ENCODE data around the gene KCNJ16.

Gene KCNJ16

DNA sequence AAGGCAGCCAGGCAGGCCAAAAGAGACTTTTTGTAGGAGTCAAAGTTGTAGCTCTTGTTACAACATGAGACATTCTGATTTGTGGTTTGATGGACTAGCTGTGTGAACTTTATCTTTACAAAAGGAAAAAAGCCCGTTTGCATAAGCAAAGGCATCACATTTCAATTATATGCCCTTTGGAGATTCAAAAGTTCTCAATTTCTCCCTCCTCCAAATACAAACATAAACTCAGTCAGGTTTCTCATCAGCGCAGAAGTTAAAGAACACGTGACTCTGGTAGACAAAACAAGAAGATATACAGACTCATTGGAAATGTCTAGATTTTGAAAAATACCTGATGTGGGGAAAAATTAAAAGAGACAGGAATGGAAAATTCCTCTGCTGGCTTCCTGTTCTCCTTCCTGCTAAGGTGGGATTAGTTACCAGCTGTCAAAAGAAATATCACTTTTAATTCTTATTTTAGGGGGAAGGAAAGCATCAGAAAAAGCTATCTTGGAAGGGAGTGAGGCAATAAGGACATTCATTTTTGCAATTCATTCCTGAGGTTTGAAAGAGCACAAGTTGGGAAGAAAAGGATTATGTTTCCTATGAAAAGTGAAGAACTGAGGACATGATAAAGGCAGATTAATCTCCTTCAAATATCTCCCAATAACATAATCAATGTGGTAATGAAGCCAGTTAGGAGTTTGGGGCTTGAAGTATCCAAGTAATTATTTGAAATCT is 4.6 kb upstream of the KCNJ16 start:
- peak; percentile 87 for DNase-seq (ENCODE audit: low read depth)

DNA sequence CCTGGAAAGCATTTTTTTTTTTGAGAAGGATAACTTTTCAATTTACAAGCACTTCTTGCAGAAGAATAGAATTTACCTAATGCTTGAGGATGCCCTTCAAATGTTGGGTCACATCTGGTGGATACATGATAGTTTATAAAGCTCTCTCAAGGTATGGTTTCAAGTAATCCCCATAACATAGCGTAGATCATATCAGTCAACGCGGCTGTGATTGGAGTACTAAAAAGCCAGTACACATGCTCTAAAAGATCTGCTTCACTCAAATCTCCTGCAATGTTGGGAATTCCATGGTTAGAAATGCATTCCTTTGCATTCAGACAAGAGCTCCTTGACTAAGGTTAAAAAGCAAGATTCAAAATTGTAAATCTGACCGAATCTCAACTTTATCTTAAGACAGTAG is 3.9 kb upstream of the KCNJ16 start:
- peak; percentile 34 for DNase-seq (ENCODE audit: low read depth)

DNA sequence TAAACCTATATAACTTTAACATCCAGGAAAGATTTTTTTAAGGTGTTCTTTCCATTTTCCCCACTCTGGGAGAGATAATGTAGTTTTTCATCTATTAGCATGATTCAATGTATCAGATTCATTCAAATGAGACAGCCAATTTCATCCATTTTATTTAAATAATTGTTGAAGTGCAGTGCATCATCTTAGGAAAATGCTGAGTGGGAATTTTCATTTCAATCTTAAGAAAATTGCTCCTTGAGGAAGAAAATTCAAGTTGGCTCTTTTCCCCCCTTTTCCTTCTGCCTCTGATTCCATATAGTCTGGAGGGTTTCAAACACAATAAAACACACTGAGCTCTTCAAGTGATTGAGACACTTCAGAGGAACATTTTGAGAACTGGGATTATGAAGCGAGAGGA is 3.4 kb upstream of the KCNJ16 start:
- no peak for DNase-seq (ENCODE audit: low read depth)

- no peak for DNase-seq (ENCODE audit: low read depth)
Observed at GRCh38 chr17:70072546-70073309, 2.3 kb upstream of the KCNJ16 start.

DNA sequence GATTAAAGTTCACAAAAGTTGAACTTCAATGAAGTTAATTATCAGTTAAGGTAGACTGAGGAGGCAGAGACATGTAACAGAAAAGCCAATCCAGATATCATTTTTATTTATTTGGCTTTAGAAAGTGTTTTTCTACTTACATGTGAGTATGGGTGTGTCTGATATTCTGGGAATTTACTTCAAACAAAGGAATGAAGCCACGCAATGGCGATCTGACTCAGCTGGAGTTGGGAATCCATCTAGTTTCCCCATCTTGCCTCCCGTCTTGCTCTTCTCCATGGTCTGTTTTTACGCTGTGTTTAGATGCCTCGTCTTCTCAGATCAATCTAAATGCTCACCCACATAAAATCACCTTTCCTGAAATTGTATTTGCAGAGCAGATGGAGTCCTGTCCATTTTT is 1.7 kb upstream of the KCNJ16 start:
- DNase-seq (ENCODE audit: low read depth) = no peak

DNA sequence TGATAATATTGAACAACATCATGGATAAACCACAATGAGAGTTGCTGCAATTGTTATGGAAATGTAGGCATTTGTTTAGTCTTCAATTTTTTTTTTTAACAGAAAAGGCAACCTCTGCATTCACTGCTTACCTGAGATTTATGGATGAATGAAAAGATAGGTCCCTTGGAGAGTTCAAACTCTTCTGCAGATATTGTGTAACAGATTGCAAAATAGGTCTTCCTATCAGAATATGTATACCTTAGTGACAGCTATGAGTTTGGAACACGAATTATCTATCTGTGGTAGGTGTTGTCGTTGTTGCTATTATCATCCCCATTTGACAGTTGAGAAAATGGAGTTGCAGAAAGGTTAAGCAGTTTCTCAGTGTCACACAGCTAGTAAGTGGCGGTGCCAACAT is 1.2 kb upstream of the KCNJ16 start:
- no peak for DNase-seq (ENCODE audit: low read depth)

DNA sequence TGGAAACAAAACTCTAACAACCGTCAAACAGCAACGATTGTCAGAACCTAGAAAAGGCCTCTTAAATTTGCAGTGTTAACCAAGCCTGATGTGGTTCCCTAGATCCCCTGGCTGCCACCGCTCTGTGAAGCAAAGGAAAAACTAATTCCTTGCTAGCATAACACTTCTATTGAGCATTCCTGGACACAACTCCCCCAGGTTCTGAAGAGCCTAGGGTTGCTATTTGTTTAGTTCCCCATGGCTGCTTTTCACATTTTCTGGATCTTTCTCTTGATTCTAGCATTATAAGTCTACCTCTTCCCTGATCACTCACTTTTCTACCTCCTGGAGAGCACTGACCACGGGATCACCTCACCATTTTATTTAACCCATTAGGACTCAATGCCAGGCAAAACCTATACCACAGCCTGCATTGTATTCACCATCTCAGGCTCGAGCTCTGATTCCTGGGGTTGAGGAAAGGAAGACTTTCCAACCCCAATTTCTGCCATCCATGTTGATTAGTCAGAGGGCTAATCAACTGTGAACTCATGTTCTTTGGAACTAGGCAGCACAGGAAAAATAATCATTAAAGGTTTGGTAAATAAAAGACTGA is 692 bp upstream of the KCNJ16 start:
- DNase-seq (ENCODE audit: low read depth) = no peak

- peak; percentile 62 for DNase-seq (ENCODE audit: low read depth)
Observed at GRCh38 chr17:70076189-70076588, 1.2 kb downstream of the KCNJ16 start.

- no peak for DNase-seq (ENCODE audit: low read depth)
Observed at GRCh38 chr17:70076831-70077230, 1.8 kb downstream of the KCNJ16 start.

GRCh38 chr17:70078549-70078948 is 3.5 kb downstream of the KCNJ16 start:
- DNase-seq (ENCODE audit: low read depth) = no peak

DNA sequence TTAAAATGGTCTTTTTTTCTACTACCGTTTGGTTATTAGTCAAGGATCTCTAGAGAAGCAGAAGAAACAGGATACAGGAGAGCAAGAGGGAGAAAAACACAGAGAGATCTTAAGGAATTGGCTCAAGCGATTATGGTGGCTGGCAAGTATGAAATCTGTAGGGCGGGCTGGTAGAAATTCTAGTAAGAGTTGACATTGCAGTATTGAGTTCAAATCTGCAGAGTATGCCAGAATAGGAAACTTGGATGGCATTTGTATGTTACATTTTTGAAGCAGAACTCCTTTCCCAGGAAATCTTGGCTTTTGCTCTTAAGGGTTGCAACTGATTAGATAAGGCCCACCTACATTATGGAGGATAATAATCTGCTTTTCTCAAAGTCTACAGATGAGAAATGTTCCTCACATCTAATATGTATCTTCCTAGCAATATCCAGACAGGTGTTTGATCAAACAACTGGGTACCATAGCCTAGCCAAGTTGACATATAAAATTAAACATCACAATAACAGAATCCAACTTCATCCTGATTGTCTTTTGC is 4.0 kb downstream of the KCNJ16 start:
- DNase-seq (ENCODE audit: low read depth) = no peak

DNA sequence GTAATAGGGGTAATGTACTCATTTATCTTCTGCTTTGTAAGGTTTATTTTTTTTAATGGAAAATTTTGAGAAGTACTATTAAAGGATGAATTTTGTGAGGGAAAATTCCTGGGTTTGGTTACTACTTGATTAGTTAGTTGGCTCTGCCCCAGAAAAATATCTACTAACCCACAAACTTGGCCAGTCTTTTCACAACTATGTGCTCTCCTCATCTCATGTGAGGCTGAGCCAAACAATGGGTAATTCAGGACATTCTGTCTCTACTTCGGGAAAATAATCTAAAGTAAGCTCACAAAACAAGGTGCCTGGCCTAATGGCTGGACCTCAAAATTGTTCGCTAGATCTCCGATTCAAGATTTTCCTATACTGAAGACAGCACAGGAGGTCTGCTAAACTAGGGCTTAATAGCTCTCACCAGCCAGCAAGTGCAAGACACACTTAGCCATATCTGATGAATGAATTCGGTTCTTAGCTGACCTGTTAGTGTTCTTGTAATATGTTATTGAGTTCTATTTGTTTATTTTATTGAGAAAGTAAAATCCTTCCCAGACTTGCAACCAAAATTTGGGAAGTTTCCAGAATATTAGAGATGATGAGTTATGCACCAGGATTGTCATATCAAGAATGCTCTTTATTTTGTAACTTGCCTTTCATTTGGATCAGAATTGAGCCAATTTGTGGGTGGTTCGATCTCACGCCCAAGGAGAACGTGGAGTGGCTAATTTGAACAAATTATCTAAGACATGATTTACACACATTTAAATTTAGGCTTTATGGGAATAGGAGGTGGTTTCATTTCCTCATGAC is 5.7 kb downstream of the KCNJ16 start:
- DNase-seq (ENCODE audit: low read depth) = peak; percentile 89

DNA sequence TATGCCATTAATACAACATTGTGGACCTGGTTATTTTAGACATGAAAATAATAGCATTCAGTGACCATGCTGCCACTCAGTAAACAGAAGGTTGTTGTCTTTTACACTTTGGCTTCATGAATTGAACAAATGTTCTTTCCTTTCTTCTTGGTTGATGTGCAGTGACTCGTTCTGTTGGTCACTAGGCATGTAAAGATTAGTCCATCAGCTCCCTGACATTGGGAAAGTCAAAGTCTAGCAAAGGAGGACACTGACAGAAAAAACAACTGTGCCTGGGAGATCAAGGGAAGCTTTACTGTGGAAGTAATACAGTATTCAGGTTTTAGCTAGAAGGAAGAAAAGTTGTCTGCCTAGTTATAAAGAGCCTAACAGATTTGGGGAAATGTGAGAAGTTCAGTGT is 6.9 kb downstream of the KCNJ16 start:
- DNase-seq (ENCODE audit: low read depth) = no peak

- DNase-seq (ENCODE audit: low read depth) = peak; percentile 42
Observed at GRCh38 chr17:70084476-70084875, 9.5 kb downstream of the KCNJ16 start.

DNA sequence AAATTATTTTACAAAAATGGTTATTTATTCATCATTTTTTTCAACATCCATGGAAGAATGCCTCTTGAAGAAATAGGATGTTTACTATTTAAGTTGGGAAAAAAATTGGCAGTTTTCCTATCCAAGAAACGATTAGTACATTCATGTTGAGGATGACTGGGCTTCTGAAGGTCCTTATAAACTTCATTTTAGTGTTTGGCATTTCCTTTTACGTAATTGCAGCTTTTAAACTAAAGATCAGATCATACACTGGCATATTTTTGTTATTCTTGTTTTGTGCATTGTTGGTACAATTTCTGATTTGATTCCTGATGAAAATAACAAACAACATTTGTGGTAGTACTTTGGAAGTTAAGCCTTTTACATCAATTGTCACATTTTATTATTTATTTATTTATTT is 11.5 kb downstream of the KCNJ16 start:
- peak; percentile 68 for DNase-seq (ENCODE audit: low read depth)

GRCh38 chr17:70089513-70090148 is 14.6 kb downstream of the KCNJ16 start:
- DNase-seq (ENCODE audit: low read depth) = no peak

DNA sequence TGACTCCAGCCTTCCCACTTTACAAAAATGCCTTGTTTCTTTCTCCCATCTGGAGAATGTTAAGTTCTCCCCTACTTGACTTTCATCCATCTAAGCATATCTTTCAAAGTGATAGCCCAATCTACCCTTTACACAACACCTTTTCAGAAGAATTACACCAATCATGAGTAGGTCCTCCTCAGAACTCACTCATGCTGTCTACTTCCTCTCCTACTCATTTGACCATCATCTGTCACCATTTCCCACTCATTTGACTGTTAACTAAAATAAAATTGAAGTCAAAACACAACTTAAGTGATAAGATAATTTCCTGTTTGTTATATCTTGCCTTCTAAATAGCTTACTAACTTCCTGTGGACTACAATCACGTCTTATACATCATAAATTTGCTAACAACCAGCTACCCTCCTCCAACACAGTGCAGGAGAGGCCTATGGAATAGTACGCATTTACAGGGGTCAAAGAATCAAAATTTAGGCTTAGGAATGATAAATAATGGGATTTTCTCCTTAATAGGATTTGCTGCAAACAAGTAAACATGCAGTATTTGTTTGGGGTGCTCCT is 16.1 kb downstream of the KCNJ16 start:
- DNase-seq (ENCODE audit: low read depth) = no peak

DNA sequence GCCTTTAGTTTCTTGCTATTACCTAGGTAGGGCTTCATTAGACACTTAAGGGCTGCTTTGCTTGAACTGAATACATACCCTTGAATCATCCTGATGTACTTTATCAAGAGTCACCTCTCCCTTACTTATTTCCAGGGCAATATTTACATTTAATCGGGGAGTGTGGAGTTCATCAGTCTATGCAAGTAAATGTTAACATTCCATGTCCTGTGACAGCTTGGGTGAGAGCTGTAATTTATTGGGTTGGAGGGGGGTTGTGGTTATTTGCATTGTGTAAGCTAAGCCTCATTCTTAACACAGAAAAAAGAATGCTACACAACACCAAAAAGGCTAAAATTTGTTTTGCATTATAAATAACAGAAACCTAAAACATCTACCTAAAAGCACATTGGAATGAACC is 16.7 kb downstream of the KCNJ16 start:
- no peak for DNase-seq (ENCODE audit: low read depth)

DNA sequence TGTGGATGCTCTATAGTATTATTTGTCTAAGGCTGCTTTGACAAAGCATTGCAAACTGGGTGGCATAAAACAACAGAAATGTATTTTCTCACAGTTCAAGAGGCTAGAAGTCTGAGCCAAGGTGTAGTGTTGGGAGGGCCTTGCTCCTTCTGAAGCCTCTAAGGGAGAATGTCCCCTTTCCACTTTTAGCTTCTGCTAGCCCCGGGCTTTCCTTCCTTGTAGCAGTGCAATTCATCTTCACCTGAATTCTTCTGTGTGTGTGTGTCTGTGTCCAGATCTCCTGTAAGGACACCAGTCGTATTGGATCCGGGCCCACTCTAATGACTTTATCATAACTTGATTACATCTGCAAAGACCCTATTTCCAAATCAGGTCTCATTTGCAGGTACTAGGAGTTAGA is 18.1 kb downstream of the KCNJ16 start:
- no peak for DNase-seq (ENCODE audit: low read depth)

DNA sequence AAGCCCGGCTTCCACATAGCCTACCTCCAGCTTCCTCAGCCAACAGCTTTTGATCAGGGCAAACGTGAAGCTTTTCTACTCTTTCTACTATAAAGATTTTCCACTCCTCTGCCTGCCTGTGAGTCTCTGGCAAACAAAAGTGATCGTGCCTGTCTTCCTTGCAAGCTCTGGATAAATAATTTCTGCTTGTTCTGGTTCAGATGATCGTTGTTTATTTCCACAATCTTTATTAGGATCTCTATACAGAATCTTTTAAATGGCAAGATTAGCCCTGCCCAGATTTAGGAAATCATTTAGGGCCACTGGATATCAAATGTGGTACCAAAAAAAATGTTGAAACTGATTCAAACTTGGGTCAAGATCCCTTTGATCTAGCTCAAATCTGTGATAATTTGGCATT is 20.4 kb downstream of the KCNJ16 start:
- DNase-seq (ENCODE audit: low read depth) = no peak

DNA sequence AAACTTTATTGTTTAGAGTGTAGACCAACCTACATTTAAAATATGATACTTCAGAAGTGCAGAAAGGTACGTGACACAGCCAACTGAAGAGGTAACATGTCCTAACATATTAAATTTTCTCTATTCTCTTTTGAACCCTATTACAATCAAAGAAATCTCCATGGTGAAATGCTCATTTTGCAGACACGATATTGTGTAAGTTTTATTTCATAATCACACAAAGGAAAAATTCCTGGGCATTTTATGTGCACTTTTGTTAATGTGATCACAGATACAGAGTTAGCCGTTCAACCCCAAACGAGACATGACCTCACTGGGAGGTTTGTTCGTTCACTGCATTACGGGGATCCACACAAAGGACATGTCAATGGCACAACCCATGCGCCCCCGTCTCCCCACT is 21.8 kb downstream of the KCNJ16 start:
- peak; percentile 22 for DNase-seq (ENCODE audit: low read depth)

Data from iris pigment epithelial cell (primary cell).